WTC11 (cell line): ENCODE results near the gene KCNE4. TPM values are rescaled to one million over a fixed set of nuclear protein-coding genes. Genes with fewer than 3 reads are reported as not detected.

Experiments
- ATAC-seq: fragments of 200-7000 bp; cut with Tn5 transposase; 2 replicates; pipeline ENCODE4 v1.10.0; 2021; ENCODE audit warnings: mild to moderate bottlenecking, moderate library complexity
- CTCF ChIA-PET: fragments of 300-600 bp; sonication (Branson Sonifier 250); formaldehyde crosslinking; loops from one replicate; lab custom pipeline; 2021; ENCODE audit warnings: antibody characterized with exemption; lab: Charles Lee
- POLR2A ChIA-PET: fragments of 350-600 bp; sonication (Branson Sonifier 250); formaldehyde crosslinking; loops from one replicate; lab custom pipeline; 2021; ENCODE audit warnings: antibody characterized with exemption; lab: Charles Lee
- DNase-seq: peaks from one replicate; pipeline ENCODE4 v3.0.0; 2021; ENCODE audit warnings: low spot score
- H3K27ac Mint-ChIP-seq: 2 replicates; pipeline ENCODE4 v1.8.0; 2021; ENCODE audit warnings: mixed read lengths
- H3K27me3 Mint-ChIP-seq: 2 replicates; pipeline ENCODE4 v1.8.0; 2021; ENCODE audit warnings: low read depth, mild to moderate bottlenecking, moderate library complexity, mixed read lengths
- H3K36me3 Mint-ChIP-seq: 2 replicates; pipeline ENCODE4 v1.8.0; 2021; ENCODE audit warnings: mixed read lengths
- H3K4me1 Mint-ChIP-seq: 2 replicates; pipeline ENCODE4 v1.8.0; 2022; ENCODE audit warnings: mixed read lengths
- H3K4me3 Mint-ChIP-seq: 2 replicates; pipeline ENCODE4 v1.8.0; 2021; ENCODE audit warnings: mild to moderate bottlenecking, moderate library complexity, mixed read lengths
- H3K9me3 Mint-ChIP-seq: 2 replicates; pipeline ENCODE4 v1.8.0; 2021; ENCODE audit warnings: mixed read lengths
- ATF1 ChIP-seq: sonication (generic); formaldehyde crosslinking; IDR thresholded peaks from 2 replicates; pipeline ENCODE4 v1.8.1; 2023; ENCODE audit warnings: mild to moderate bottlenecking, moderate library complexity, missing genetic modification reagents
- CREM ChIP-seq: sonication (generic); formaldehyde crosslinking; IDR thresholded peaks from 2 replicates; pipeline ENCODE4 v1.8.1; 2022; ENCODE audit warnings: mild to moderate bottlenecking, missing genetic modification reagents, moderate library complexity
- FOXK1 ChIP-seq: sonication (generic); formaldehyde crosslinking; IDR thresholded peaks from 2 replicates; pipeline ENCODE4 v1.8.0; 2022; ENCODE audit warnings: mild to moderate bottlenecking, moderate library complexity, missing genetic modification reagents
- JAZF1 ChIP-seq: fragments of 250-450 bp; sonication (Bioruptor Pico); IDR thresholded peaks from 2 replicates; pipeline ENCODE4 v1.9.0; 2021; ENCODE audit warnings: moderate library complexity, mild to moderate bottlenecking, inconsistent platforms
- MYBL2 ChIP-seq: sonication (generic); formaldehyde crosslinking; IDR thresholded peaks from 2 replicates; pipeline ENCODE4 v1.8.1; 2023; ENCODE audit warnings: mild to moderate bottlenecking, moderate library complexity, missing genetic modification reagents
- NR1H2 ChIP-seq: sonication (generic); formaldehyde crosslinking; IDR thresholded peaks from 2 replicates; pipeline ENCODE4 v1.9.0; 2021; ENCODE audit warnings: mild to moderate bottlenecking, moderate library complexity, missing genetic modification reagents
- NR3C1 ChIP-seq: sonication (generic); formaldehyde crosslinking; conservative IDR thresholded peaks from 2 replicates; pipeline ENCODE4 v1.8.1; 2023; ENCODE audit warnings: low read depth, mild to moderate bottlenecking, missing genetic modification reagents
- PRRX2 ChIP-seq: fragments of 250-450 bp; sonication (Bioruptor Pico); IDR thresholded peaks from 2 replicates; pipeline ENCODE4 v1.8.0; 2021; ENCODE audit warnings: mild to moderate bottlenecking
- RELA ChIP-seq: sonication (generic); formaldehyde crosslinking; IDR thresholded peaks from 2 replicates; pipeline ENCODE4 v1.8.1; 2022; ENCODE audit warnings: missing genetic modification reagents, mild to moderate bottlenecking, borderline replicate concordance
- SP1 ChIP-seq: sonication (generic); formaldehyde crosslinking; conservative IDR thresholded peaks from 2 replicates; pipeline ENCODE4 v1.8.1; 2022; ENCODE audit warnings: missing genetic modification reagents
- TEAD1 ChIP-seq: sonication (generic); formaldehyde crosslinking; IDR thresholded peaks from 2 replicates; pipeline ENCODE4 v1.8.0; 2022; ENCODE audit warnings: mild to moderate bottlenecking, missing genetic modification reagents
- TEAD4 ChIP-seq: sonication (generic); formaldehyde crosslinking; IDR thresholded peaks from 2 replicates; pipeline ENCODE4 v1.8.0; 2022; ENCODE audit warnings: mild to moderate bottlenecking, missing genetic modification reagents
- TP53 ChIP-seq: sonication (generic); formaldehyde crosslinking; IDR thresholded peaks from 2 replicates; pipeline ENCODE4 v1.8.1; 2023; ENCODE audit warnings: mild to moderate bottlenecking, missing genetic modification reagents
- ZNF416 ChIP-seq: fragments of 250-450 bp; sonication (Bioruptor Pico); IDR thresholded peaks from 2 replicates; pipeline ENCODE4 v1.9.0; 2021; ENCODE audit warnings: mild to moderate bottlenecking, inconsistent platforms
- ZNF671 ChIP-seq: fragments of 250-450 bp; sonication (Bioruptor Pico); IDR thresholded peaks from 2 replicates; pipeline ENCODE4 v1.8.0; 2021; ENCODE audit warnings: mild to moderate bottlenecking
- total RNA-seq: library from RNA; stranded (reverse); gene quantifications from 3 replicates; pipeline ENCODE4 v1.2.3, GENCODE V29; 2021
- TF ChIP-seq, protein P1 (sequence below): sonication (generic); formaldehyde crosslinking; IDR thresholded peaks from 2 replicates; pipeline ENCODE4 v1.8.0; 2023; ENCODE audit warnings: mild to moderate bottlenecking, missing genetic modification reagents
- TF ChIP-seq, protein P2 (sequence below): sonication (generic); formaldehyde crosslinking; IDR thresholded peaks from 2 replicates; pipeline ENCODE4 v1.8.0; 2022; ENCODE audit warnings: mild to moderate bottlenecking, missing genetic modification reagents
- TF ChIP-seq, protein P3 (sequence below): fragments of 200-600 bp; IDR thresholded peaks from 2 replicates; pipeline ENCODE4 v1.8.0; 2022; ENCODE audit warnings: antibody characterized with exemption
- TF ChIP-seq, protein P4 (sequence below): fragments of 250-450 bp; sonication (Bioruptor Pico); IDR thresholded peaks from 2 replicates; pipeline ENCODE4 v1.9.0; 2021; ENCODE audit warnings: mild to moderate bottlenecking
- TF ChIP-seq, protein P5 (sequence below): fragments of 250-450 bp; sonication (Bioruptor Pico); IDR thresholded peaks from 2 replicates; pipeline ENCODE4 v1.9.0; 2021; ENCODE audit warnings: mild to moderate bottlenecking
- TF ChIP-seq, protein P6 (sequence below): sonication (generic); formaldehyde crosslinking; IDR thresholded peaks from 2 replicates; pipeline ENCODE4 v1.8.0; 2022; ENCODE audit warnings: mild to moderate bottlenecking, missing genetic modification reagents

The KCNE4 gene
- total RNA-seq, 1 experiment from 2014 or later, result 0.04 TPM

DNA sequence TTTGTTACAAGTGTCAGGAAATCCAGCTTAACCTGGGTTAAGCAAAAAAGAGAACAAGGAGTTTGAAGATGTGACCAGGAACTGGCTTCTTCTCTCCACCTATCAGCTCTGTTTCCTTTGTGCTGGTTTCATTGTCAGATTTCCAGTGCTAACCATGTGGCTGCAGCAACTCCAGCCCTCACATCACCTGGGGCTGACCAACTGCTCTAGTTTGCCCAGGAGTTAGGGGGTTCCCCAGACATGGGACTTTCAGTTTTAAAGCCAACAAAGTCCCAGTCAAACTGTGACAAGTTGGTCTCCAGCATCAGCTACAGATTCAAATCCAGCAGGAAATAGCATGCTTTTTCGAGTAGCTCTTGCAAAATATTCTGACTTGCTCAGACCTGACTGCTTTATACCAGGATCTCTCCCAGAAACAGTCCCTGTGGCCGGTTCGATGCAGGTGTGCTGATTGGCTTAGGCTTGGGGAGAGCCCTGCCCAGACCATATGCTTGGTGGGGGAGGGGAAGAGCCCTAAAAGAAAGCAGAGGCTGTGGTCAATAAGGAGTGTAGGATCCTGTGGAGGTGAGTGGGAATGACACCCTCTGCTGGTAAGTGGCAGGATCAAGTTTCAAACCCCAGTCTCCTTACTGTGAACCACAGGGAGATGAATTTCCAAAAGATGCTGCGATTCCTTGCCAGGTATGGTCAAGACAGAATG is 49.5 kb downstream of the KCNE4 start:
- TF ChIP-seq JAZF1 (CRISPR knock-in tag) (no peak), TEAD4 (CRISPR knock-in tag) (no peak), NR3C1 (CRISPR knock-in tag) (0 out of 2 replicates have a peak, but pooled peaks have one; percentile 21), SP1 (peak; percentile 77), TEAD1 (CRISPR knock-in tag) (peak; percentile 34; the same call in 1 of the 2 replicates), MYBL2 (CRISPR knock-in tag) (0 out of 2 replicates have a peak, but pooled peaks have one; percentile 18)
- TF ChIP-seq, protein P1, sequence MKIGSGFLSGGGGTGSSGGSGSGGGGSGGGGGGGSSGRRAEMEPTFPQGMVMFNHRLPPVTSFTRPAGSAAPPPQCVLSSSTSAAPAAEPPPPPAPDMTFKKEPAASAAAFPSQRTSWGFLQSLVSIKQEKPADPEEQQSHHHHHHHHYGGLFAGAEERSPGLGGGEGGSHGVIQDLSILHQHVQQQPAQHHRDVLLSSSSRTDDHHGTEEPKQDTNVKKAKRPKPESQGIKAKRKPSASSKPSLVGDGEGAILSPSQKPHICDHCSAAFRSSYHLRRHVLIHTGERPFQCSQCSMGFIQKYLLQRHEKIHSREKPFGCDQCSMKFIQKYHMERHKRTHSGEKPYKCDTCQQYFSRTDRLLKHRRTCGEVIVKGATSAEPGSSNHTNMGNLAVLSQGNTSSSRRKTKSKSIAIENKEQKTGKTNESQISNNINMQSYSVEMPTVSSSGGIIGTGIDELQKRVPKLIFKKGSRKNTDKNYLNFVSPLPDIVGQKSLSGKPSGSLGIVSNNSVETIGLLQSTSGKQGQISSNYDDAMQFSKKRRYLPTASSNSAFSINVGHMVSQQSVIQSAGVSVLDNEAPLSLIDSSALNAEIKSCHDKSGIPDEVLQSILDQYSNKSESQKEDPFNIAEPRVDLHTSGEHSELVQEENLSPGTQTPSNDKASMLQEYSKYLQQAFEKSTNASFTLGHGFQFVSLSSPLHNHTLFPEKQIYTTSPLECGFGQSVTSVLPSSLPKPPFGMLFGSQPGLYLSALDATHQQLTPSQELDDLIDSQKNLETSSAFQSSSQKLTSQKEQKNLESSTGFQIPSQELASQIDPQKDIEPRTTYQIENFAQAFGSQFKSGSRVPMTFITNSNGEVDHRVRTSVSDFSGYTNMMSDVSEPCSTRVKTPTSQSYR (CRISPR knock-in tag), result peak; percentile 92
- TF ChIP-seq, protein P2, sequence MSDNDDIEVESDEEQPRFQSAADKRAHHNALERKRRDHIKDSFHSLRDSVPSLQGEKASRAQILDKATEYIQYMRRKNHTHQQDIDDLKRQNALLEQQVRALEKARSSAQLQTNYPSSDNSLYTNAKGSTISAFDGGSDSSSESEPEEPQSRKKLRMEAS (CRISPR knock-in tag), result peak; percentile 24; the same call in 1 of the 2 replicates
- TF ChIP-seq, protein P3, sequence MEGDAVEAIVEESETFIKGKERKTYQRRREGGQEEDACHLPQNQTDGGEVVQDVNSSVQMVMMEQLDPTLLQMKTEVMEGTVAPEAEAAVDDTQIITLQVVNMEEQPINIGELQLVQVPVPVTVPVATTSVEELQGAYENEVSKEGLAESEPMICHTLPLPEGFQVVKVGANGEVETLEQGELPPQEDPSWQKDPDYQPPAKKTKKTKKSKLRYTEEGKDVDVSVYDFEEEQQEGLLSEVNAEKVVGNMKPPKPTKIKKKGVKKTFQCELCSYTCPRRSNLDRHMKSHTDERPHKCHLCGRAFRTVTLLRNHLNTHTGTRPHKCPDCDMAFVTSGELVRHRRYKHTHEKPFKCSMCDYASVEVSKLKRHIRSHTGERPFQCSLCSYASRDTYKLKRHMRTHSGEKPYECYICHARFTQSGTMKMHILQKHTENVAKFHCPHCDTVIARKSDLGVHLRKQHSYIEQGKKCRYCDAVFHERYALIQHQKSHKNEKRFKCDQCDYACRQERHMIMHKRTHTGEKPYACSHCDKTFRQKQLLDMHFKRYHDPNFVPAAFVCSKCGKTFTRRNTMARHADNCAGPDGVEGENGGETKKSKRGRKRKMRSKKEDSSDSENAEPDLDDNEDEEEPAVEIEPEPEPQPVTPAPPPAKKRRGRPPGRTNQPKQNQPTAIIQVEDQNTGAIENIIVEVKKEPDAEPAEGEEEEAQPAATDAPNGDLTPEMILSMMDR, result peak; percentile 24; the same call in 1 of the 2 replicates
- TF ChIP-seq, protein P4, sequence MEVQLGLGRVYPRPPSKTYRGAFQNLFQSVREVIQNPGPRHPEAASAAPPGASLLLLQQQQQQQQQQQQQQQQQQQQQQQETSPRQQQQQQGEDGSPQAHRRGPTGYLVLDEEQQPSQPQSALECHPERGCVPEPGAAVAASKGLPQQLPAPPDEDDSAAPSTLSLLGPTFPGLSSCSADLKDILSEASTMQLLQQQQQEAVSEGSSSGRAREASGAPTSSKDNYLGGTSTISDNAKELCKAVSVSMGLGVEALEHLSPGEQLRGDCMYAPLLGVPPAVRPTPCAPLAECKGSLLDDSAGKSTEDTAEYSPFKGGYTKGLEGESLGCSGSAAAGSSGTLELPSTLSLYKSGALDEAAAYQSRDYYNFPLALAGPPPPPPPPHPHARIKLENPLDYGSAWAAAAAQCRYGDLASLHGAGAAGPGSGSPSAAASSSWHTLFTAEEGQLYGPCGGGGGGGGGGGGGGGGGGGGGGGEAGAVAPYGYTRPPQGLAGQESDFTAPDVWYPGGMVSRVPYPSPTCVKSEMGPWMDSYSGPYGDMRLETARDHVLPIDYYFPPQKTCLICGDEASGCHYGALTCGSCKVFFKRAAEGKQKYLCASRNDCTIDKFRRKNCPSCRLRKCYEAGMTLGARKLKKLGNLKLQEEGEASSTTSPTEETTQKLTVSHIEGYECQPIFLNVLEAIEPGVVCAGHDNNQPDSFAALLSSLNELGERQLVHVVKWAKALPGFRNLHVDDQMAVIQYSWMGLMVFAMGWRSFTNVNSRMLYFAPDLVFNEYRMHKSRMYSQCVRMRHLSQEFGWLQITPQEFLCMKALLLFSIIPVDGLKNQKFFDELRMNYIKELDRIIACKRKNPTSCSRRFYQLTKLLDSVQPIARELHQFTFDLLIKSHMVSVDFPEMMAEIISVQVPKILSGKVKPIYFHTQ (CRISPR knock-in tag), result no peak
- TF ChIP-seq, all 79 proteins: peak for 7
- H3K4me3 Mint-ChIP-seq, result no peak overlapping the region
- ATAC-seq (peak; percentile 100), DNase-seq (peak; percentile 66)
- ChIA-PET CTCF (interaction anchor here (0.9 to 4.6 kb wide), 7 partner anchors 9 to 132 kb away, joined by 3 to 37 read pairs (median 4); no protein-coding TSS in a partner anchor), POLR2A (no interaction called here)
- H3K27me3 Mint-ChIP-seq, result peaks cover 3% of the 10 kb centered on the region; the same call in 1 of the 2 replicates
- peaks cover 23% of the 10 kb centered on the region for H3K4me1 Mint-ChIP-seq
- no peaks in the 10 kb centered on the region for H3K36me3 Mint-ChIP-seq
- no peaks in the 10 kb centered on the region for H3K9me3 Mint-ChIP-seq
- no peak overlapping the region for H3K27ac Mint-ChIP-seq

DNA sequence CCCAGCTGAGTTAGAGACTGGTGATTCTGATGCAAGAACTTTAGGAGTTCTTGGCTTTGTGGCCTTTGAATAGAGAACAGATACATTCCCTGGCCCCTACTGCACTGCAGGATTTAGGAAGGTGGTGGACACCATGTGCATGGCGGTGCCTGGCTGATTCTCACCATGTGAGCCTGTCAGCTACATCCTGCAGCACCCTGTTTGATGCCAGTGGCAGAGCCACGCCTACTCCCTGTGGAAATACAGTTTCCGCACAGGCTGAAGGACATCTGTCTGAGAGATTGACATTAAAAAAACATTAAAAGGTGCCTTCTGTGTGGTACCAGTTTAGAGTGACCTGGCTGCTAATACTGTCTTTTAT is 50.0 kb downstream of the KCNE4 start:
- no peak for DNase-seq
- peaks cover 3% of the 10 kb centered on the region; the same call in 1 of the 2 replicates for H3K27me3 Mint-ChIP-seq
- ChIA-PET POLR2A (no interaction called here), CTCF (interaction anchor here (1.5 to 4.6 kb wide), 5 partner anchors 8 to 133 kb away, joined by 3 to 37 read pairs (median 4); no protein-coding TSS in a partner anchor)
- peak overlapping the region; percentile 78; the same call in 1 of the 2 replicates for H3K27ac Mint-ChIP-seq
- no peaks in the 10 kb centered on the region for H3K36me3 Mint-ChIP-seq
- H3K4me3 Mint-ChIP-seq, result no peak overlapping the region
- peaks cover 23% of the 10 kb centered on the region for H3K4me1 Mint-ChIP-seq
- no peaks in the 10 kb centered on the region for H3K9me3 Mint-ChIP-seq
- ATAC-seq, result peak; percentile 12
- TF ChIP-seq, protein P5, sequence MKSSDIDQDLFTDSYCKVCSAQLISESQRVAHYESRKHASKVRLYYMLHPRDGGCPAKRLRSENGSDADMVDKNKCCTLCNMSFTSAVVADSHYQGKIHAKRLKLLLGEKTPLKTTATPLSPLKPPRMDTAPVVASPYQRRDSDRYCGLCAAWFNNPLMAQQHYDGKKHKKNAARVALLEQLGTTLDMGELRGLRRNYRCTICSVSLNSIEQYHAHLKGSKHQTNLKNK (CRISPR knock-in tag), result no peak
- 0 out of 2 replicates have a peak, but pooled peaks have one; percentile 51 for TF ChIP-seq PRRX2 (CRISPR knock-in tag)
- TF ChIP-seq, all 79 proteins: peak for 1

DNA sequence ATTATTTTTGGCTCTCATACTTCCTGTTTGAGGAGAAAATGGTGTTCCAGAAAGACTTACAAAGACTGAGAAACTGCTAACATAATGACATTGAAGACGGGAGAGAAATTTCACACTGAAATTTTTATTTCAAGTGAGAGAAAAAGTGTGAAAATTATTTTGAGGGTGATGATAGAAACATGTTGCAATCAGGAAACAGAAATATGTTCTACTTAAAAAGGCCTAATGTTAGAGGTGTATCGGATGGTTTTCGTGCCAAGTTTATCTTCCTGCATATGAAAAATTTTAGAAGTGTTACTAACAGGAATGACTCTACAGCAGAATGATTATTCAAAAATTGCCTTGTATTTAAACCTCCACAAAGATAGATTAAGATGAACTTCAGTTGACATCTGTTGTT is 50.5 kb downstream of the KCNE4 start:
- no peak for ATAC-seq
- peaks cover 23% of the 10 kb centered on the region for H3K4me1 Mint-ChIP-seq
- H3K27ac Mint-ChIP-seq, result peak overlapping the region; percentile 78; the same call in 1 of the 2 replicates
- ChIA-PET CTCF (interaction anchor here (1.5 to 4.6 kb wide), 4 partner anchors 8 to 130 kb away, joined by 4 to 37 read pairs (median 7); no protein-coding TSS in a partner anchor), POLR2A (no interaction called here)
- H3K9me3 Mint-ChIP-seq, result no peaks in the 10 kb centered on the region
- no peak for DNase-seq
- no peaks in the 10 kb centered on the region for H3K36me3 Mint-ChIP-seq
- no peak overlapping the region for H3K4me3 Mint-ChIP-seq
- peaks cover 3% of the 10 kb centered on the region; the same call in 1 of the 2 replicates for H3K27me3 Mint-ChIP-seq
- TF ChIP-seq RELA (no peak), ZNF416 (CRISPR knock-in tag) (no peak), ATF1 (no peak), FOXK1 (CRISPR knock-in tag) (no peak), PRRX2 (CRISPR knock-in tag) (no peak), CREM (CRISPR knock-in tag) (no peak), NR1H2 (CRISPR knock-in tag) (no peak), JAZF1 (CRISPR knock-in tag) (no peak), TP53 (CRISPR knock-in tag) (no peak), ZNF671 (CRISPR knock-in tag) (no peak)
- TF ChIP-seq, protein P6, sequence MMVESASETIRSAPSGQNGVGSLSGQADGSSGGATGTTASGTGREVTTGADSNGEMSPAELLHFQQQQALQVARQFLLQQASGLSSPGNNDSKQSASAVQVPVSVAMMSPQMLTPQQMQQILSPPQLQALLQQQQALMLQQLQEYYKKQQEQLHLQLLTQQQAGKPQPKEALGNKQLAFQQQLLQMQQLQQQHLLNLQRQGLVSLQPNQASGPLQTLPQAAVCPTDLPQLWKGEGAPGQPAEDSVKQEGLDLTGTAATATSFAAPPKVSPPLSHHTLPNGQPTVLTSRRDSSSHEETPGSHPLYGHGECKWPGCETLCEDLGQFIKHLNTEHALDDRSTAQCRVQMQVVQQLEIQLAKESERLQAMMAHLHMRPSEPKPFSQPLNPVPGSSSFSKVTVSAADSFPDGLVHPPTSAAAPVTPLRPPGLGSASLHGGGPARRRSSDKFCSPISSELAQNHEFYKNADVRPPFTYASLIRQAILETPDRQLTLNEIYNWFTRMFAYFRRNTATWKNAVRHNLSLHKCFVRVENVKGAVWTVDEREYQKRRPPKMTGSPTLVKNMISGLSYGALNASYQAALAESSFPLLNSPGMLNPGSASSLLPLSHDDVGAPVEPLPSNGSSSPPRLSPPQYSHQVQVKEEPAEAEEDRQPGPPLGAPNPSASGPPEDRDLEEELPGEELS (CRISPR knock-in tag), result no peak
